GM18870 (cell line): Measurements from ENCODE around the gene ATXN10.
"Not testable (repeated sequence)": the region's sequence is repeated elsewhere in the genome, so short reads cannot be mapped to it uniquely, and the experiment has no call there.

Source experiments
- ATAC-seq: cut with Tn5 transposase; IDR thresholded peaks from one replicate; pipeline ENCODE4 v1.9.1; 2021; ENCODE audit warnings: moderate library complexity; ENCODE audit not compliant: unreplicated experiment

The ATXN10 gene

GRCh38 chr22:45671783-45672563 is at the start of gene ATXN10:
ATXN10 (plus strand) TSS chr22:45671834; CDS start chr22:45672064, 230 bp downstream.
- ATAC-seq = no peak

- no peak for ATAC-seq
Observed at GRCh38 chr22:45621836-45622600, 49.6 kb upstream of the ATXN10 start.

- not testable (repeated sequence) for ATAC-seq
Observed at GRCh38 chr22:45623464-45624145, 48.0 kb upstream of the ATXN10 start.

- ATAC-seq = no peak
Observed at GRCh38 chr22:45626198-45626651, 45.4 kb upstream of the ATXN10 start.

GRCh38 chr22:45627489-45628233 is 44.0 kb upstream of the ATXN10 start:
- ATAC-seq = no peak

- no peak for ATAC-seq
Observed at GRCh38 chr22:45628515-45628914, 43.1 kb upstream of the ATXN10 start.

GRCh38 chr22:45629469-45630089 is 42.1 kb upstream of the ATXN10 start:
- ATAC-seq = no peak

GRCh38 chr22:45630436-45630835 is 41.2 kb upstream of the ATXN10 start:
- no peak for ATAC-seq

- no peak for ATAC-seq
Observed at GRCh38 chr22:45631140-45631840, 40.3 kb upstream of the ATXN10 start.

GRCh38 chr22:45631841-45632238 is 39.8 kb upstream of the ATXN10 start:
- ATAC-seq = no peak

- no peak for ATAC-seq
Observed at GRCh38 chr22:45632791-45633515, 38.7 kb upstream of the ATXN10 start.

GRCh38 chr22:45636683-45637082 is 35.0 kb upstream of the ATXN10 start:
- ATAC-seq = no peak

GRCh38 chr22:45638197-45638596 is 33.4 kb upstream of the ATXN10 start:
- no peak for ATAC-seq

GRCh38 chr22:45638834-45639746 is 32.5 kb upstream of the ATXN10 start:
- ATAC-seq = no peak

GRCh38 chr22:45639747-45640102 is 31.9 kb upstream of the ATXN10 start:
- no peak for ATAC-seq

GRCh38 chr22:45640291-45640940 is 31.2 kb upstream of the ATXN10 start:
- no peak for ATAC-seq

GRCh38 chr22:45640941-45641621 is 30.6 kb upstream of the ATXN10 start:
- no peak for ATAC-seq
